ENCODE data around the gene ERFL.
"Not testable (repeated sequence)": the region's sequence is repeated elsewhere in the genome, so short reads cannot be mapped to it uniquely, and the experiment has no call there.

GRCh38 chr19:41875973-41876372 lies 52.3 kb downstream of the ERFL start:
- not testable (repeated sequence) for TF ChIP-seq CTCF (IDR thresholded peaks at IDR 0.05 in 8 of 11, conservative IDR thresholded peaks at IDR 0.05 in 3 of 11); POLR2AphosphoS5 (IDR thresholded peaks at IDR 0.05); POLR2A (IDR thresholded peaks at IDR 0.05)
